Measurements from ENCODE around the gene GPC1. TPM values are rescaled to one million over a fixed set of nuclear protein-coding genes. Genes with fewer than 3 reads are reported as not detected.

The GPC1 gene
- total and polyA plus RNA-seq, 2 donors (not counting 1 experiment from before 2014, with no cell fraction given), result 1.2 to 3.3 TPM

GRCh38 chr2:240405133-240405532, 30.3 kb upstream of the GPC1 start:
- H3K79me2 ChIP-seq (ENCODE audit: control insufficient read depth, insufficient read depth, low read length), result no peaks in the 10 kb centered on the region
- no peaks in the 10 kb centered on the region for H4K20me1 ChIP-seq (ENCODE audit: control insufficient read depth, insufficient read depth, low read length, poor library complexity, severe bottlenecking)
- peaks cover 12% of the 10 kb centered on the region for H3K27me3 Mint-ChIP-seq
- no peaks in the 10 kb centered on the region for H3K4me1 Mint-ChIP-seq
- ChIA-PET POLR2A (no interaction called here), CTCF (no interaction called here)
- no peak overlapping the region for H2AFZ ChIP-seq (ENCODE audit: insufficient read depth, low read depth, low read length, poor library complexity, severe bottlenecking)
- no peak for ATAC-seq (ENCODE audit: low read depth)
- H3K9me3 Mint-ChIP-seq (ENCODE audit: insufficient read depth), result no peaks in the 10 kb centered on the region
- WGBS (ENCODE audit: insufficient coverage), result 90% methylated on average over 15 of the region's 15 CpGs
- no peaks in the 10 kb centered on the region for H3K36me3 ChIP-seq (replicated peaks in 1 of 2; ENCODE audit: control extremely low read depth in 1 of 2, control insufficient read depth in 1 of 2, extremely low read depth in 1 of 2, insufficient read depth in 2 of 2, low read length in 1 of 2)
- H3K4me2 ChIP-seq (replicated peaks; ENCODE audit: low read depth, low read length, poor library complexity, severe bottlenecking), result no peak overlapping the region
- TF ChIP-seq EZH2 (IDR thresholded peaks at IDR 0.05; ENCODE audit: borderline replicate concordance, insufficient read depth, low read depth, low read length, poor library complexity, severe bottlenecking), result no peak
- TF ChIP-seq, protein P1, sequence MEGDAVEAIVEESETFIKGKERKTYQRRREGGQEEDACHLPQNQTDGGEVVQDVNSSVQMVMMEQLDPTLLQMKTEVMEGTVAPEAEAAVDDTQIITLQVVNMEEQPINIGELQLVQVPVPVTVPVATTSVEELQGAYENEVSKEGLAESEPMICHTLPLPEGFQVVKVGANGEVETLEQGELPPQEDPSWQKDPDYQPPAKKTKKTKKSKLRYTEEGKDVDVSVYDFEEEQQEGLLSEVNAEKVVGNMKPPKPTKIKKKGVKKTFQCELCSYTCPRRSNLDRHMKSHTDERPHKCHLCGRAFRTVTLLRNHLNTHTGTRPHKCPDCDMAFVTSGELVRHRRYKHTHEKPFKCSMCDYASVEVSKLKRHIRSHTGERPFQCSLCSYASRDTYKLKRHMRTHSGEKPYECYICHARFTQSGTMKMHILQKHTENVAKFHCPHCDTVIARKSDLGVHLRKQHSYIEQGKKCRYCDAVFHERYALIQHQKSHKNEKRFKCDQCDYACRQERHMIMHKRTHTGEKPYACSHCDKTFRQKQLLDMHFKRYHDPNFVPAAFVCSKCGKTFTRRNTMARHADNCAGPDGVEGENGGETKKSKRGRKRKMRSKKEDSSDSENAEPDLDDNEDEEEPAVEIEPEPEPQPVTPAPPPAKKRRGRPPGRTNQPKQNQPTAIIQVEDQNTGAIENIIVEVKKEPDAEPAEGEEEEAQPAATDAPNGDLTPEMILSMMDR (IDR thresholded peaks at IDR 0.05), result no peak
- no peak overlapping the region for H3K27ac ChIP-seq (ENCODE audit: low read length in 2 of 2)
- H3K4me1 ChIP-seq (ENCODE audit: control insufficient read depth in 2 of 2, insufficient read depth in 2 of 2, low read length in 2 of 2), result no peaks in the 10 kb centered on the region
- no peak overlapping the region for H3K27ac Mint-ChIP-seq
- no peak overlapping the region for H3K4me3 ChIP-seq (ENCODE audit: control extremely low read depth in 1 of 5, extremely low read depth in 1 of 5, insufficient read depth in 1 of 5, low read depth in 2 of 5, low read length in 4 of 5)
- no peak for DNase-seq
- H3K27me3 ChIP-seq (replicated peaks in 1 of 4; ENCODE audit: control extremely low read depth in 1 of 4, control insufficient read depth in 3 of 4, insufficient read depth in 4 of 4, low read length in 3 of 4), result no peaks in the 10 kb centered on the region
- H3K9ac ChIP-seq (ENCODE audit: low read length), result no peak overlapping the region
- H3K4me3 Mint-ChIP-seq, result no peak overlapping the region
- H3K9me3 ChIP-seq (ENCODE audit: control extremely low read depth in 1 of 3, control insufficient read depth in 2 of 3, insufficient read depth in 1 of 3, low read length in 2 of 3), result no peaks in the 10 kb centered on the region
- intact Hi-C loops (cut with micrococcal nuclease), result no loop called here

DNA sequence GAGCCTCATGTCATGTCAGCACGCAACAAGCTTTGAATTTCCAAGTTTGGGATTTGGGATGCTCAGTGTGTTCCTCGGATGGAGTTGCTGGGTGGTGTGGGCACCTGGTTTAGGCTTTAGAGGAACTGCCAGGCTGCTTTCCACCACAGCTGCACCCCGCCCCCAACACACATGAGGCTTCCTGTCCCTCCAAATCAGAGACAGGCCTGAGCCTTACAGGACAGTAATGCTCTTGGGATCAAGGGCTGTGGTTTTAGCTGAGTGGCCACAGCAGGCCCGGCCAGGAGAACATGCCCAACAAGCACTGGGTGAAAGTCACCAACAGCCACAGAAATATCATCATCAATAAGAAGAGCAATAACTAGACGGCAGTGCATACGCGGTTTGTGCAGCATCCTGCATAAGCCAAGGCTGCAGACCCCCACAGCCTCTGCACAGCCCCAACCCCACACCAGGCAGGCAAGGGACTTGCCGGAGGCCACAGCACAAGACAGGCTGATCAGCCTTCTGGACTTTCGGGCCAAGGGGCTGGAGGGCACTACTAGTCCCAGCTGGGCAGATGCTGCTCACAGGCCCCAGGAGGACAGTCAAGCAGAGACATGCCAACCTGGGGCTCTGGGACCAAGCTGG, 29.7 kb upstream of the GPC1 start:
- H3K27me3 Mint-ChIP-seq, result peaks cover 14% of the 10 kb centered on the region
- Histone ChIP-seq H3K4me3 (ENCODE audit: control extremely low read depth in 1 of 5, extremely low read depth in 1 of 5, insufficient read depth in 1 of 5, low read depth in 2 of 5, low read length in 4 of 5) (no peak overlapping the region), H4K20me1 (ENCODE audit: control insufficient read depth, insufficient read depth, low read length, poor library complexity, severe bottlenecking) (no peaks in the 10 kb centered on the region), H3K9ac (ENCODE audit: low read length) (no peak overlapping the region), H3K27me3 (replicated peaks in 1 of 4; ENCODE audit: control extremely low read depth in 1 of 4, control insufficient read depth in 3 of 4, insufficient read depth in 4 of 4, low read length in 3 of 4) (no peaks in the 10 kb centered on the region), H3K4me2 (replicated peaks; ENCODE audit: low read depth, low read length, poor library complexity, severe bottlenecking) (no peak overlapping the region), H2AFZ (ENCODE audit: insufficient read depth, low read depth, low read length, poor library complexity, severe bottlenecking) (no peak overlapping the region), H3K27ac (ENCODE audit: low read length in 2 of 2) (no peak overlapping the region), H3K4me1 (ENCODE audit: control insufficient read depth in 2 of 2, insufficient read depth in 2 of 2, low read length in 2 of 2) (no peaks in the 10 kb centered on the region), H3K79me2 (ENCODE audit: control insufficient read depth, insufficient read depth, low read length) (no peaks in the 10 kb centered on the region), H3K9me3 (ENCODE audit: control extremely low read depth in 1 of 3, control insufficient read depth in 2 of 3, insufficient read depth in 1 of 3, low read length in 2 of 3) (no peaks in the 10 kb centered on the region), H3K36me3 (replicated peaks in 1 of 2; ENCODE audit: control extremely low read depth in 1 of 2, control insufficient read depth in 1 of 2, extremely low read depth in 1 of 2, insufficient read depth in 2 of 2, low read length in 1 of 2) (no peaks in the 10 kb centered on the region)
- no peaks in the 10 kb centered on the region for H3K4me1 Mint-ChIP-seq
- ChIA-PET POLR2A (no interaction called here), CTCF (no interaction called here)
- WGBS (ENCODE audit: insufficient coverage), result 96% methylated on average over 6 of the region's 9 CpGs
- H3K4me3 Mint-ChIP-seq, result no peak overlapping the region
- ATAC-seq (ENCODE audit: low read depth) (no peak), DNase-seq (no peak)
- no peak overlapping the region for H3K27ac Mint-ChIP-seq
- intact Hi-C loops (cut with micrococcal nuclease), result no loop called here
- no peaks in the 10 kb centered on the region for H3K9me3 Mint-ChIP-seq (ENCODE audit: insufficient read depth)
- TF ChIP-seq, protein P1 (IDR thresholded peaks at IDR 0.05), result no peak
- no peak for TF ChIP-seq EZH2 (IDR thresholded peaks at IDR 0.05; ENCODE audit: borderline replicate concordance, insufficient read depth, low read depth, low read length, poor library complexity, severe bottlenecking)
